Measurements from ENCODE around the gene WNT7A. TPM values are rescaled to one million over a fixed set of nuclear protein-coding genes. Genes with fewer than 3 reads are reported as not detected.

WNT7A gene
- total and polyA plus RNA-seq, 2 donors (not counting 3 experiments of a cell fraction or from before 2014, with no cell fraction given), result not detected

DNA sequence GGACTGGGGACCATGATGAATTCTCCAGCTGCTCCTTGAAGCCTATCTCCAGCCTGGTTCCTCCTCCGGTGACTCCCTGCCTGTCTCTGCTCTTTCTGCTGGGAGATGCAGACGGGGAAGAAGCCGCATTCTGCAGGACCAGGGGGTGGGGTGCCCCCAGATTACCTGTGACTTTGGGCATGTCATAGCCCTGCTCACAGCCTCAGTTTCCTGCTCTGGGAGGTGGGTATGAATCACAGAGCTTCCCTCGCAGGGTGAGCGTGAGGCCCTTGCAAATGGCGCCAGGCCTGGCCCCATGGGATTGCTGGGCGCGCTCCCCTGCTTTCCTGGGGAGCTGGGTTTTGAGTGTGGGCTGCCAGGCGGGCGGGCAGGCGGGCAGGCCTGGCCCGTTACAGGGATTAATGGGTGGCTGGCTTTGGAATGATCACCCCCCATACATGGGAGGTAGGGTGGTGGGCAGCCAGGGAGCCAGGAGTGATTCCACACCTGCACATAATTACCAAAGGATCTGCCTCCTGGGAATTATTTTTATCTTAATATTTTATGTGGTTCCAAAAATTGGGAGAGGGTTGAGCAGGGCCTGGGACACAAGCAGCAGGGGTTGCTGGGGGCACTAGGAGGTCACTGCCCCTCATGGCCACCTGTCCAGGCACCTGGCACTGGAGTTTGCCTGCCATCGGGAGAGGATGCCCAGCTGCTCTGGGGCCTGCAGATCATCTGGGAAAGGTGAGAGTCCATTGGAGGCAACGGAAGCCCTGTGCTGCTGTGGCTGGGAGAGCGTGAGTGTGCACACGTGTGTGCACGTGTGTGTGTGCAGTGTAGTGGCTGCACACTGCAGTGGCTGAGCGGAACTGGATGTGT is 106.8 kb downstream of the WNT7A start:
- Histone ChIP-seq H3K27me3 (ENCODE audit: control insufficient read depth in 2 of 2, insufficient read depth in 2 of 2, low read length in 2 of 2) (no peaks in the 10 kb centered on the region), H3K9me3 (replicated peaks; ENCODE audit: control insufficient read depth, insufficient read depth, low read length) (no peaks in the 10 kb centered on the region), H3K27ac (ENCODE audit: insufficient read depth, low read depth, low read length) (no peak overlapping the region), H3K4me3 (replicated peaks in 1 of 3; ENCODE audit: insufficient read depth in 1 of 3, low read depth in 1 of 3, low read length in 3 of 3) (no peak overlapping the region), H3K9ac (replicated peaks; ENCODE audit: extremely low read depth, insufficient read depth, low read length) (no peak overlapping the region), H3K4me2 (ENCODE audit: insufficient read depth, low read length) (no peak overlapping the region), H3K4me1 (ENCODE audit: control insufficient read depth, extremely low read depth, insufficient read depth, low read length) (no peaks in the 10 kb centered on the region), H3K79me2 (ENCODE audit: control insufficient read depth, insufficient read depth, low read length) (no peaks in the 10 kb centered on the region), H3K9me1 (replicated peaks; ENCODE audit: control insufficient read depth, extremely low read depth, insufficient read depth, low read length) (no peaks in the 10 kb centered on the region), H3K36me3 (ENCODE audit: control insufficient read depth in 2 of 2, extremely low read depth in 1 of 2, insufficient read depth in 2 of 2, low read length in 2 of 2) (no peaks in the 10 kb centered on the region), H4K20me1 (replicated peaks; ENCODE audit: control insufficient read depth, extremely low read depth, insufficient read depth, low read length) (no peaks in the 10 kb centered on the region), H2AFZ (ENCODE audit: low read depth, low read length) (no peak overlapping the region)
- TF ChIP-seq POLR2AphosphoS5 (IDR thresholded peaks at IDR 0.05; ENCODE audit: insufficient read depth, low read depth, low read length) (no peak), GATA2 (IDR thresholded peaks at IDR 0.05; ENCODE audit: insufficient read depth, insufficient read length, low read depth, low read length) (no peak), POLR2A (IDR thresholded peaks at IDR 0.05; ENCODE audit: low read depth, low read length) (no peak), FOS (IDR thresholded peaks at IDR 0.05; ENCODE audit: borderline replicate concordance, insufficient read depth, low read length) (no peak), MYC (IDR thresholded peaks at IDR 0.05; ENCODE audit: low read depth, low read length) (no peak), EZH2 (IDR thresholded peaks at IDR 0.05; ENCODE audit: borderline replicate concordance, low read depth, low read length, severe bottlenecking) (no peak), JUN (IDR thresholded peaks at IDR 0.05; ENCODE audit: borderline replicate concordance, insufficient read depth, insufficient read length, low read depth) (no peak)
- TF ChIP-seq, protein P1, sequence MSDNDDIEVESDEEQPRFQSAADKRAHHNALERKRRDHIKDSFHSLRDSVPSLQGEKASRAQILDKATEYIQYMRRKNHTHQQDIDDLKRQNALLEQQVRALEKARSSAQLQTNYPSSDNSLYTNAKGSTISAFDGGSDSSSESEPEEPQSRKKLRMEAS (IDR thresholded peaks at IDR 0.05; ENCODE audit: insufficient read depth, insufficient read length), result no peak
- TF ChIP-seq, protein P2, sequence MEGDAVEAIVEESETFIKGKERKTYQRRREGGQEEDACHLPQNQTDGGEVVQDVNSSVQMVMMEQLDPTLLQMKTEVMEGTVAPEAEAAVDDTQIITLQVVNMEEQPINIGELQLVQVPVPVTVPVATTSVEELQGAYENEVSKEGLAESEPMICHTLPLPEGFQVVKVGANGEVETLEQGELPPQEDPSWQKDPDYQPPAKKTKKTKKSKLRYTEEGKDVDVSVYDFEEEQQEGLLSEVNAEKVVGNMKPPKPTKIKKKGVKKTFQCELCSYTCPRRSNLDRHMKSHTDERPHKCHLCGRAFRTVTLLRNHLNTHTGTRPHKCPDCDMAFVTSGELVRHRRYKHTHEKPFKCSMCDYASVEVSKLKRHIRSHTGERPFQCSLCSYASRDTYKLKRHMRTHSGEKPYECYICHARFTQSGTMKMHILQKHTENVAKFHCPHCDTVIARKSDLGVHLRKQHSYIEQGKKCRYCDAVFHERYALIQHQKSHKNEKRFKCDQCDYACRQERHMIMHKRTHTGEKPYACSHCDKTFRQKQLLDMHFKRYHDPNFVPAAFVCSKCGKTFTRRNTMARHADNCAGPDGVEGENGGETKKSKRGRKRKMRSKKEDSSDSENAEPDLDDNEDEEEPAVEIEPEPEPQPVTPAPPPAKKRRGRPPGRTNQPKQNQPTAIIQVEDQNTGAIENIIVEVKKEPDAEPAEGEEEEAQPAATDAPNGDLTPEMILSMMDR (IDR thresholded peaks at IDR 0.05; ENCODE audit: extremely low read depth in 1 of 2, insufficient read depth in 1 of 2, low read depth in 1 of 2, low read length in 2 of 2), result no peak
- DNase-seq (ENCODE audit: low read depth, low spot score), result no peak
- no peak for FAIRE-seq
- dilution Hi-C loops (cut with MboI; ENCODE audit: extremely low pct_ligation_motif_present, low sequenced_read_pairs) (no loop called here), intact Hi-C loops (cut with micrococcal nuclease) (no loop called here)
- POLR2A ChIA-PET, result no interaction called here
- CTCF ChIA-PET, result no interaction called here
- no TSS peak for BruUV-seq (replicated peaks)
